Upper lobe of left lung (tissue), 6 donors: ENCODE measurements around the gene ZDHHC17. TPM values are rescaled to one million over a fixed set of nuclear protein-coding genes. Genes with fewer than 3 reads are reported as not detected.
A peak's percentile ranks its signal among the peaks of the same experiment; 100 is the strongest.

Experiments used
- ATAC-seq, 2 donors: fragments of 200-7000 bp; cut with Tn5 transposase; one replicate each; pipeline ENCODE4 v1.9.1; 2022; ENCODE audit warnings: mild to moderate bottlenecking in 2 of 2, moderate library complexity in 2 of 2; ENCODE audit not compliant: low FRiP score in 2 of 2
- DNase-seq, 2 donors: peaks; one replicate each; pipeline ENCODE4 v3.0.0-alpha.2; 2019 to 2020
- H3K27ac ChIP-seq, 4 donors: fragments of 200-600 bp; sonication (generic); one replicate each; pipeline ENCODE4 v1.5.1; 2016 to 2019
- H3K27me3 ChIP-seq, 4 donors: fragments of 200-600 bp; sonication (generic); one replicate each; pipeline ENCODE4 v1.5.1; 2017 to 2019
- H3K36me3 ChIP-seq, 4 donors: fragments of 200-600 bp; sonication (generic); one replicate each; pipeline ENCODE4 v1.5.1; 2016 to 2019
- H3K4me1 ChIP-seq, 4 donors: fragments of 200-600 bp; sonication (generic); one replicate each; pipeline ENCODE4 v1.5.1; 2018 to 2019
- H3K4me3 ChIP-seq, 4 donors: fragments of 200-600 bp; sonication (generic); one replicate each; pipeline ENCODE4 v1.5.1; 2017 to 2019; ENCODE audit warnings: mild to moderate bottlenecking in 2 of 4, moderate library complexity in 1 of 4
- H3K9me3 ChIP-seq, 4 donors: fragments of 200-600 bp; sonication (generic); one replicate each; pipeline ENCODE4 v1.5.1; 2018 to 2019
- CTCF ChIP-seq, 6 experiments: fragments of 450-650 bp in 4 of 6; fragments of 200-600 bp in 2 of 6; sonication (generic) in 2 of 6; IDR thresholded peaks; one replicate each; pipeline ENCODE4 v1.5.1; 2016 to 2019; ENCODE audit warnings: antibody characterized with exemption in 6 of 6
- EP300 ChIP-seq, 4 donors: sonication (generic); formaldehyde crosslinking; IDR thresholded peaks; one replicate each; pipeline ENCODE4 v1.5.1; 2017; ENCODE audit warnings: antibody characterized with exemption in 4 of 4, control low read depth in 2 of 4
- POLR2A ChIP-seq, 4 donors: fragments of 450-650 bp; IDR thresholded peaks; one replicate each; pipeline ENCODE4 v1.5.1; 2016 to 2017; ENCODE audit warnings: antibody characterized with exemption in 4 of 4, mild to moderate bottlenecking in 2 of 4
- POLR2AphosphoS5 ChIP-seq, 2 donors: sonication (generic); formaldehyde crosslinking; IDR thresholded peaks; one replicate each; pipeline ENCODE4 v1.5.1; 2017; ENCODE audit warnings: antibody characterized with exemption in 2 of 2
- WGBS, 2 donors: methylation state at CpG; one replicate each; pipeline ENCODE4 v1.1.5; 2017 to 2018; 5-methylcytosine and 5-hydroxymethylcytosine counted together
- total RNA-seq, 6 donors: library from RNA; depleted of rRNA in 4 of 6; stranded (reverse); fragments of >200 nt in 4 of 6; gene quantifications; one replicate each; pipeline versions ENCODE4 v1.1.0 to v1.2.1, GENCODE V29; 2016 to 2021
- donor health status: DM: no; HTN: no; CAD: no; lungs with moderate emphysema.
- donor health status: DM: no; HTN: yes; CAD: no; lungs with severe emphysema.

ZDHHC17 gene
- total RNA-seq, 6 donors from 2014 or later = 13.0 to 107 (median 30.0) TPM

DNA sequence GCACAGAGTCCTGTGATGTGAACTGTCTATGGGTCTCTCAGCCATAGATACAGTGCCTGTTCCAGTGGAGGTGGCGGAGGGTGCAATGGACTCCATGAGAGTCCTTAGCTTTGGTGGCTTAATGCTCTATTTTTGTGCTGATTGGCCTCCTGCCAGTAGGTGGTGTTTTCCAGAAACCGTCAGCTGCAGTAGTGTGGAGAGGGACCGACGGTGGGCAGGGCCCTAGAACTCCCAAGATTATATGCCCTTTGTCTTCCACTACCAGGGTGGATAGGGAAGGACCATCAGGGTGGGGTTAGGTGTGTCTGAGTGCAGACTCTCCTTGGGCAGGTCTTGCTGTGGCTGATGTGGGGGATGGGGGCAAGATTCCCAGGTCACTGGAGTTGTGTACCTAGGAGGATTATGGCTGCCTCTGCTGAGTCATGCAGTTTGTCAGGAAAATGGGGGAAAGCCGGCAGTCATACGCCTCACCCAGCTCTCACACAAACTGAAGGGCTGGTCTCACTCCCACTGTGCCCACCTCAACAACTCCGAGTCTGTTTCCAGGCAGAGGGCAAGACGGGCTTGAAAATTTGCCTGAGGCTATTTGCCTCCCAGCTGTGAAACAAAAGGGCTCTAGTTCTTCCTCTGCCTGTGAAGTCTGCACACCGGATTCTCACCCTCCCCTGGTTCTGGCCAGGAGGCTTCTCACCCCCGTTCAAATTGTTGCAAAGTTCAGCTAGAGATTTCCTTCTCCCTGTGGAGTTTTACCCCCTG is 24.9 kb upstream of the ZDHHC17 start:
- no peaks in the 10 kb centered on the region for H3K27me3 ChIP-seq
- no peaks in the 10 kb centered on the region for H3K36me3 ChIP-seq
- TF ChIP-seq CTCF (IDR thresholded peaks at IDR 0.05) = no peak
- peaks cover 0 to 7% (median 0%) of the 10 kb centered on the region in 4 donors for H3K9me3 ChIP-seq
- DNase-seq = no peak
- ATAC-seq = no peak
- H3K27ac ChIP-seq = no peak overlapping the region
- no peaks in the 10 kb centered on the region for H3K4me1 ChIP-seq
- no peak overlapping the region for H3K4me3 ChIP-seq
- 88 to 90% methylated on average over 8 to 10 of the region's 10 CpGs for WGBS, 2 donors

- WGBS, 2 donors = 58 to 60% methylated on average over 4 of the region's 4 CpGs
- ATAC-seq (no peak), DNase-seq (no peak)
- no peak overlapping the region for H3K27ac ChIP-seq
- TF ChIP-seq POLR2A (IDR thresholded peaks at IDR 0.05) (no peak), CTCF (IDR thresholded peaks at IDR 0.05) (no peak), EP300 (IDR thresholded peaks at IDR 0.05) (no peak), POLR2AphosphoS5 (IDR thresholded peaks at IDR 0.05) (no peak)
- H3K4me3 ChIP-seq = no peak overlapping the region
- no peaks in the 10 kb centered on the region for H3K27me3 ChIP-seq
- H3K4me1 ChIP-seq = no peaks in the 10 kb centered on the region
- H3K36me3 ChIP-seq = no peaks in the 10 kb centered on the region
- peaks cover 0 to 7% (median 0%) of the 10 kb centered on the region in 4 donors for H3K9me3 ChIP-seq
These were observed 24.0 kb upstream of the ZDHHC17 start for GRCh38 chr12:76739896-76740295.

- H3K27me3 ChIP-seq = no peaks in the 10 kb centered on the region
- H3K9me3 ChIP-seq = peaks cover 0 to 7% (median 0%) of the 10 kb centered on the region in 4 donors
- H3K36me3 ChIP-seq = no peaks in the 10 kb centered on the region
- H3K27ac ChIP-seq = no peak overlapping the region
- TF ChIP-seq POLR2AphosphoS5 (IDR thresholded peaks at IDR 0.05) (no peak), POLR2A (IDR thresholded peaks at IDR 0.05) (no peak), EP300 (IDR thresholded peaks at IDR 0.05) (no peak), CTCF (IDR thresholded peaks at IDR 0.05) (no peak)
- no peak overlapping the region for H3K4me3 ChIP-seq
- H3K4me1 ChIP-seq = no peaks in the 10 kb centered on the region
- ATAC-seq (no peak), DNase-seq (no peak)
- whole genome bisulfite sequencing, 2 donors = 92 to 95% methylated on average over 8 of the region's 8 CpGs
These were observed 23.4 kb upstream of the ZDHHC17 start for GRCh38 chr12:76740501-76740900.

- no peaks in the 10 kb centered on the region for H3K27me3 ChIP-seq
- no peak for TF ChIP-seq EP300 (IDR thresholded peaks at IDR 0.05)
- no peak for TF ChIP-seq CTCF (IDR thresholded peaks at IDR 0.05)
- TF ChIP-seq POLR2AphosphoS5 (IDR thresholded peaks at IDR 0.05) = no peak
- TF ChIP-seq POLR2A (IDR thresholded peaks at IDR 0.05) = no peak
- no peak overlapping the region for H3K27ac ChIP-seq
- H3K9me3 ChIP-seq = no peaks in the 10 kb centered on the region
- H3K36me3 ChIP-seq = no peaks in the 10 kb centered on the region
- ATAC-seq (no peak), DNase-seq (no peak)
- WGBS, 2 donors = 94 to 99% methylated on average over 2 of the region's 2 CpGs
- no peak overlapping the region for H3K4me3 ChIP-seq
- H3K4me1 ChIP-seq = no peaks in the 10 kb centered on the region
These were observed 18.6 kb upstream of the ZDHHC17 start for GRCh38 chr12:76745343-76745742.

- WGBS, 2 donors = 61 to 71% methylated on average over 1 of the region's 1 CpG
- no peak for ATAC-seq
These were observed 17.4 kb upstream of the ZDHHC17 start for GRCh38 chr12:76746516-76746915.

More at GRCh38 chr12:76746516-76746915, 17.4 kb upstream of the ZDHHC17 start:
- H3K36me3 ChIP-seq = no peaks in the 10 kb centered on the region
- H3K4me3 ChIP-seq = no peak overlapping the region
- H3K27me3 ChIP-seq = no peaks in the 10 kb centered on the region
- no peaks in the 10 kb centered on the region for H3K9me3 ChIP-seq
- TF ChIP-seq EP300 (IDR thresholded peaks at IDR 0.05) = no peak
- no peaks in the 10 kb centered on the region for H3K4me1 ChIP-seq
- no peak for DNase-seq
- H3K27ac ChIP-seq = peak overlapping the region in 1 of 4 donors; percentile 57
